ENCODE measurements around the gene FKBP10.
A peak's percentile ranks its signal among the peaks of the same experiment; 100 is the strongest.
"Not testable (repeated sequence)": the region's sequence is repeated elsewhere in the genome, so short reads cannot be mapped to it uniquely, and the experiment has no call there.

FKBP10 gene

GRCh38 chr17:41823580-41823979, 10.8 kb downstream of the FKBP10 start:
- H3K27ac Mint-ChIP-seq, result no peak overlapping the region

GRCh38 chr17:41824086-41824485, 11.3 kb downstream of the FKBP10 start:
- H3K36me3 Mint-ChIP-seq (ENCODE audit: insufficient read depth), result peaks cover 15% of the 10 kb centered on the region
- no peak for ATAC-seq (replicated peaks)
- H3K4me1 Mint-ChIP-seq (ENCODE audit: low read depth in 2 of 2), result no peaks in the 10 kb centered on the region
- no peak overlapping the region for H3K4me3 Mint-ChIP-seq
- no peak overlapping the region for H3K27ac Mint-ChIP-seq
- no peak for DNase-seq
- no peaks in the 10 kb centered on the region for H3K9me3 Mint-ChIP-seq
- peaks cover 0 to 11% of the 10 kb centered on the region in 2 donors for H3K27me3 Mint-ChIP-seq

More at GRCh38 chr17:41823580-41823979, 10.8 kb downstream of the FKBP10 start:
- no peaks in the 10 kb centered on the region for H3K9me3 Mint-ChIP-seq
- DNase-seq, result no peak
- H3K27me3 Mint-ChIP-seq, result peaks cover 0 to 12% of the 10 kb centered on the region in 2 donors
- no peak for ATAC-seq (replicated peaks)
- H3K36me3 Mint-ChIP-seq (ENCODE audit: insufficient read depth), result peaks cover 15% of the 10 kb centered on the region
- H3K4me1 Mint-ChIP-seq (ENCODE audit: low read depth in 2 of 2), result no peaks in the 10 kb centered on the region
- H3K4me3 Mint-ChIP-seq, result no peak overlapping the region

GRCh38 chr17:41825175-41825845, 12.5 kb downstream of the FKBP10 start:
- Mint-ChIP-seq H3K27me3 (no peaks in the 10 kb centered on the region), H3K36me3 (ENCODE audit: insufficient read depth) (peaks cover 15% of the 10 kb centered on the region), H3K9me3 (no peaks in the 10 kb centered on the region), H3K27ac (peak overlapping the region in 1 of 2 donors; percentile 59), H3K4me1 (ENCODE audit: low read depth in 2 of 2) (no peaks in the 10 kb centered on the region), H3K4me3 (no peak overlapping the region)
- DNase-seq (no peak), ATAC-seq (replicated peaks) (no peak)

- not testable (repeated sequence) for H3K27me3 Mint-ChIP-seq; DNase-seq; H3K27ac Mint-ChIP-seq; H3K4me3 Mint-ChIP-seq; ATAC-seq (replicated peaks); H3K4me1 Mint-ChIP-seq (ENCODE audit: low read depth in 2 of 2); H3K9me3 Mint-ChIP-seq
- peaks cover 27% of the 10 kb centered on the region for H3K36me3 Mint-ChIP-seq (ENCODE audit: insufficient read depth)
Measured at GRCh38 chr17:41829961-41830360, 17.2 kb downstream of the FKBP10 start.

- peak overlapping the region; percentile 35 to 69 for H3K27ac Mint-ChIP-seq
- DNase-seq (no peak), ATAC-seq (replicated peaks) (peak; percentile 31)
- no peaks in the 10 kb centered on the region for H3K9me3 Mint-ChIP-seq
- H3K4me3 Mint-ChIP-seq, result peak overlapping the region; percentile 80
- peaks cover 12% of the 10 kb centered on the region for H3K36me3 Mint-ChIP-seq (ENCODE audit: insufficient read depth)
- H3K27me3 Mint-ChIP-seq, result peaks cover 0 to 9% of the 10 kb centered on the region in 2 donors
- H3K4me1 Mint-ChIP-seq (ENCODE audit: low read depth in 2 of 2), result peaks cover 7 to 8% of the 10 kb centered on the region in 2 donors
Measured at GRCh38 chr17:41835214-41835799, 22.5 kb downstream of the FKBP10 start.

GRCh38 chr17:41835800-41836549, 23.2 kb downstream of the FKBP10 start, which contains the start of gene NT5C3B:
TSS of gene NT5C3B (minus strand) at chr17:41836232. CDS start at chr17:41836193, 39 bp downstream.
- peaks cover 7 to 8% of the 10 kb centered on the region in 2 donors for H3K4me1 Mint-ChIP-seq (ENCODE audit: low read depth in 2 of 2)
- peaks cover 0 to 9% of the 10 kb centered on the region in 2 donors for H3K27me3 Mint-ChIP-seq
- ATAC-seq (replicated peaks) (peak; percentile 84), DNase-seq (peak; percentile 23 to 34 (median 27))
- peak within 1 kb of the TSS; percentile 80 for H3K4me3 Mint-ChIP-seq
- H3K36me3 Mint-ChIP-seq (ENCODE audit: insufficient read depth), result peaks cover 7% of the 10 kb centered on the region
- H3K27ac Mint-ChIP-seq, result peak within 1 kb of the TSS; percentile 35 to 69
- no peaks in the 10 kb centered on the region for H3K9me3 Mint-ChIP-seq

GRCh38 chr17:41836550-41837196, 23.9 kb downstream of the FKBP10 start:
- H3K4me1 Mint-ChIP-seq (ENCODE audit: low read depth in 2 of 2), result peaks cover 7 to 8% of the 10 kb centered on the region in 2 donors
- H3K4me3 Mint-ChIP-seq, result peak overlapping the region; percentile 80
- ATAC-seq (replicated peaks) (no peak), DNase-seq (no peak)
- H3K36me3 Mint-ChIP-seq (ENCODE audit: insufficient read depth), result peaks cover 4% of the 10 kb centered on the region
- peaks cover 0 to 9% of the 10 kb centered on the region in 2 donors for H3K27me3 Mint-ChIP-seq
- no peak overlapping the region for H3K27ac Mint-ChIP-seq
- no peaks in the 10 kb centered on the region for H3K9me3 Mint-ChIP-seq

GRCh38 chr17:41837761-41838538, 25.1 kb downstream of the FKBP10 start, which contains the start of gene KLHL10:
TSS of gene KLHL10 (plus strand) at chr17:41837825. CDS start at chr17:41837933, 108 bp downstream.
- DNase-seq (no peak), ATAC-seq (replicated peaks) (no peak)
- peaks cover 4% of the 10 kb centered on the region for H3K36me3 Mint-ChIP-seq (ENCODE audit: insufficient read depth)
- no peaks in the 10 kb centered on the region for H3K9me3 Mint-ChIP-seq
- peaks cover 0 to 9% of the 10 kb centered on the region in 2 donors for H3K27me3 Mint-ChIP-seq
- no peak within 1 kb of the TSS for H3K27ac Mint-ChIP-seq
- peak within 1 kb of the TSS; percentile 80 for H3K4me3 Mint-ChIP-seq
- H3K4me1 Mint-ChIP-seq (ENCODE audit: low read depth in 2 of 2), result peaks cover 7 to 8% of the 10 kb centered on the region in 2 donors

- not testable (repeated sequence) for H3K27me3 Mint-ChIP-seq; H3K36me3 Mint-ChIP-seq (ENCODE audit: insufficient read depth); H3K4me3 Mint-ChIP-seq; H3K9me3 Mint-ChIP-seq; DNase-seq; H3K27ac Mint-ChIP-seq; ATAC-seq (replicated peaks); H3K4me1 Mint-ChIP-seq (ENCODE audit: low read depth in 2 of 2)
Measured at GRCh38 chr17:41839448-41839847, 26.6 kb downstream of the FKBP10 start.

- not testable (repeated sequence) for ATAC-seq (replicated peaks); H3K36me3 Mint-ChIP-seq (ENCODE audit: insufficient read depth); H3K9me3 Mint-ChIP-seq; H3K27me3 Mint-ChIP-seq; DNase-seq; H3K27ac Mint-ChIP-seq; H3K4me3 Mint-ChIP-seq; H3K4me1 Mint-ChIP-seq (ENCODE audit: low read depth in 2 of 2)
Measured at GRCh38 chr17:41840781-41841180, 28.0 kb downstream of the FKBP10 start.

GRCh38 chr17:41844971-41845370, 32.2 kb downstream of the FKBP10 start:
- ATAC-seq (replicated peaks), result no peak
- Mint-ChIP-seq H3K4me3 (no peak overlapping the region), H3K4me1 (ENCODE audit: low read depth in 2 of 2) (peaks cover 6 to 14% of the 10 kb centered on the region in 2 donors), H3K9me3 (no peaks in the 10 kb centered on the region), H3K27me3 (no peaks in the 10 kb centered on the region), H3K36me3 (ENCODE audit: insufficient read depth) (peaks cover 3% of the 10 kb centered on the region), H3K27ac (no peak overlapping the region)
- no peak for DNase-seq

- Mint-ChIP-seq H3K27ac (no peak overlapping the region), H3K9me3 (no peaks in the 10 kb centered on the region), H3K4me1 (ENCODE audit: low read depth in 2 of 2) (peaks cover 17 to 25% of the 10 kb centered on the region in 2 donors), H3K27me3 (no peaks in the 10 kb centered on the region), H3K36me3 (ENCODE audit: insufficient read depth) (peaks cover 34% of the 10 kb centered on the region), H3K4me3 (no peak overlapping the region)
- ATAC-seq (replicated peaks) (no peak), DNase-seq (no peak)
Measured at GRCh38 chr17:41848788-41849187, 36.0 kb downstream of the FKBP10 start.
